ENCODE results near the gene C11orf86.
A peak's percentile ranks its signal among the peaks of the same experiment; 100 is the strongest.
"Not testable (repeated sequence)": the region's sequence is repeated elsewhere in the genome, so short reads cannot be mapped to it uniquely, and the experiment has no call there.

C11orf86 gene, protein sequence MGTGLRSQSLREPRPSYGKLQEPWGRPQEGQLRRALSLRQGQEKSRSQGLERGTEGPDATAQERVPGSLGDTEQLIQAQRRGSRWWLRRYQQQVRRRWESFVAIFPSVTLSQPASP

GRCh38 chr11:66974724-66975404 lies at the start of gene C11orf86:
Gene C11orf86, plus strand, starts transcription at chr11:66975304. Its CDS starts 59 bp downstream, at chr11:66975363.
- no peak for DNase-seq (ENCODE audit: extremely low read depth in 1 of 2, low read depth in 1 of 2)

GRCh38 chr11:66929753-66930152 lies 45.4 kb upstream of the C11orf86 start:
- DNase-seq (ENCODE audit: extremely low read depth in 1 of 2, low read depth in 1 of 2): no peak

DNA sequence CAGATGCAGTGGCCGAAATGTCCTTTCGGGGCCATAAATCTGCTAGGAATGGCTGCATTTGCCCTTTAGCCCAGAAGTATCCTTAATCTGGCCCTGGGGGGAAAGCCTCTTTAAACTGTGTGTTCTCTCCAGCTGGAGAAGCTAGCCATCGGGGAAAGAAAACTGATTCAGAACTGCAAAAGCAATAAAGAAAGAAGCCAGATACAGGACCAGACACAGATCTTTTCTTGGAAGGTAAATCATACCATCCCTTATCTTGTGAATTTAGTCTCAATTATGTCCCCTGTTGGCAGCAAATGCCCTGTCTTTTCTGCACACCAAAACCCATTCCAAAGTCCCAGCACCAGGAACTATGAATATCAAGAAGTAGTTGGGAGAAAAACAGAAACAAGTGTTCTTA lies 42.6 kb upstream of the C11orf86 start:
- no peak for DNase-seq (ENCODE audit: extremely low read depth in 1 of 2, low read depth in 1 of 2)

- DNase-seq (ENCODE audit: extremely low read depth in 1 of 2, low read depth in 1 of 2): no peak
Observed at GRCh38 chr11:66933531-66933930, 41.6 kb upstream of the C11orf86 start.

GRCh38 chr11:66934950-66935779 lies 39.9 kb upstream of the C11orf86 start:
- no peak for DNase-seq (ENCODE audit: extremely low read depth in 1 of 2, low read depth in 1 of 2)

GRCh38 chr11:66936311-66936711 lies 38.8 kb upstream of the C11orf86 start:
- DNase-seq (ENCODE audit: extremely low read depth in 1 of 2, low read depth in 1 of 2): no peak

DNA sequence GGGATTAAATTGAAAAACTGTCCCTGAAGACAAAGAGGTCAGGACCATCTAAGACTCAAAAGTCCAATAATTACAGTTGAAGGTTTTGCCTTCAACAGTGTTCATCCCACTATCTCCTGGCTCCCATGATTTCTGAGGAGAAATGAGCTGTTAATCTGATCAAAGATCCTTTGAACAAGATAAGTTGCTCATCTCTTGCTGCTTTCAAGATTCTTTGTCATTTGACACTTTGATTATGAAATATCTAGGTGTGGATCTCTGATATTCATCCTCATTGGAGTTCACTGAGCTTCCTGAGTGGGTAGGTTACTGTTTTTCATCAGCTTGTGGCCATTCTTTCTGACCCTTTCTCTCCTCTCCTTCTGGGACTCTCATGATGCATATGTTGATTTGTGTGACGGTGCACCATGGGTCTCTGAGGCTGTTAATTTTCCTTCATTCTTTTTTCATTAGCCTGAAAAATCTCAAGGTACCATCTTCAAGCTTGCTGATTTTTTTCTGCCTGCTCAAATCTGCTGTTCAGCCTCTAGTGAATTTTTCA lies 37.8 kb upstream of the C11orf86 start:
- no peak for DNase-seq (ENCODE audit: extremely low read depth in 1 of 2, low read depth in 1 of 2)

- DNase-seq (ENCODE audit: extremely low read depth in 1 of 2, low read depth in 1 of 2): no peak
Observed at GRCh38 chr11:66938582-66939135, 36.4 kb upstream of the C11orf86 start.

GRCh38 chr11:66950112-66950535 lies 25.0 kb upstream of the C11orf86 start:
- peak in 1 of 2 donors; percentile 40 for DNase-seq (ENCODE audit: extremely low read depth in 1 of 2, low read depth in 1 of 2)

DNA sequence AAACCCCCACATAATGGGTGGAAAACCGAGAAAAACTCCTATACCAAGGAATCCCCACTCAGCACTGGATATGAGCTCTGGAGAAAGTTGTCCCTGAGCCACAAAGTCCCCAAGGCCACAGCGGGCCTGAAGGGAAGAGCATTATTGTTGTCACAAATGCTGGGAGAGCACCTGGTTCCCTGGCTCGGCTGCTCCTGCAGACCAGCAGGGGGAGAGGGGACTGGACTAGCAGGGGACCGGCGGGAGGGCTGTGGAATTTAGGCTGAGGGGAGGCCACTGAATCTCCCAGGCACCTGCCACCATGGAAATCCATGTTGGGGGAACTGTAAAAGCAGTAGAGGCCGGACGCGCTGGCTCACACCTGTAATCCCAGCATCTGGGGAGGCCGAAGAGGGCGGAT lies 24.0 kb upstream of the C11orf86 start:
- no peak for DNase-seq (ENCODE audit: extremely low read depth in 1 of 2, low read depth in 1 of 2)

DNA sequence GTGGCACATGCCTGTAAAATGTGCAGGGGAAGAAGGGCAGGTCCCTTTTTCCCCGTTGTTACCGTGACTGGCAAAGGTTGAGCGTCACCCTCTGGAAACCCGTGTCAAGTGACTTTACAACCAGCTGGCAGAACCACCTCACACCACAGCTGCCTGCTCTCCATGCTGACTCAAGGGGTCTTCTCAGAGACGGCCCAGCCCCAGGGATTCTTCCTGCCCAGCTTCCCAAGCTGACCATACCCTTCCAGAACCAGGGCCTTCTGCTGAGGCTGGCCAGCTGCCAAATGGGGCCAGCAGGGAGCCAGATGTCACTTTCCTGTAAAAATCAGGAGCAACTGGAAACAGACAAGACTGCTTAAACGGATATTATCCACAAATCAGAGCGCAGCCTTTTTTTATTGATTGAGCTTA lies 23.2 kb upstream of the C11orf86 start:
- no peak for DNase-seq (ENCODE audit: extremely low read depth in 1 of 2, low read depth in 1 of 2)

- no peak for DNase-seq (ENCODE audit: extremely low read depth in 1 of 2, low read depth in 1 of 2)
Observed at GRCh38 chr11:66953081-66953833, 21.8 kb upstream of the C11orf86 start.

DNA sequence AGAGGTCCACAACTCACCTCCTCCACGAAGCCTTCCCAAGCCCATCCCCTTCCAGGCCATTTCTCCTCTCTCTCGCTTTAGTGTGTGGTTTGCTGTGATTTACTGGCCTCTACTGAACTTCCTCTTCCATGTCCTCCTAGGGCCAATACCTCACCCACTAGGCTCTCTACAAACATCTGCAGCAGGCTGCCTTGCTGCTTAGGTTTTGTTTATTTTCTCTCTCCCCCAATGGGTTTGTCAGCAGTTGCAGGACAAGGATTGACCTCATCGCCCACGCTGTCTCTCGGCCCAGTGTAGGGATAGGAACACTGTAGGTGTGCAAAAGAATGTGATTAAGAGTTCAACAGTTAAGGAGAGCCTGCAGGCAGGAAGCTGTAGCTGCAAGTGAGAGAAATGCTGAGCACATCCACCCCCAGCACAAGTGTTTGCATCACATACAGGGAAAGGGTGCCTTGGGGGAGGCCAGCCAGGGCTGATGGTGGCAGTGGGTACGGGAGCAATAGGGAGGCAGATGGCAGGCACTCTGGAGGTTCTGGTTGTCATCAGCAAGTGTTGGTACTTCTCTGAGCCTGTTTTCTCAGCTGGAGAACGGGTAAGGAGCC lies 18.3 kb upstream of the C11orf86 start:
- no peak for DNase-seq (ENCODE audit: extremely low read depth in 1 of 2, low read depth in 1 of 2)

DNA sequence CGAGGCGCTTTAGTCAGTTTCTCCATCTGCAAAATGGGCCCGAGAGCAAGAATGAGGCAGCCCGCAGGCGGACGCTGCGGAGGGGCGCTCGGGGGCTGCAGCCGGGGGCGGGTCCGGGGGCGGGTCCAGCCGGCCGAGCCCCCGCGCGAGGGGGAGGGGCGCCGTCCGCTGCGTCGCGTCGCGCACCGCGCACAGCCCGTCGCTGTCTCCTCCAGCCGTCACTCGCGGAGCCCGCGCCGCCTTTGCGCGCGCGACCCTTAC lies 17.2 kb upstream of the C11orf86 start:
- no peak for DNase-seq (ENCODE audit: extremely low read depth in 1 of 2, low read depth in 1 of 2)

GRCh38 chr11:66958232-66958955 lies 16.7 kb upstream of the C11orf86 start, which contains the start of gene PC:
Gene PC, minus strand, starts transcription at chr11:66958383. Its CDS starts 86,224 bp downstream, at chr11:66872159.
- DNase-seq (ENCODE audit: extremely low read depth in 1 of 2, low read depth in 1 of 2): peak; percentile 98 to 99

DNA sequence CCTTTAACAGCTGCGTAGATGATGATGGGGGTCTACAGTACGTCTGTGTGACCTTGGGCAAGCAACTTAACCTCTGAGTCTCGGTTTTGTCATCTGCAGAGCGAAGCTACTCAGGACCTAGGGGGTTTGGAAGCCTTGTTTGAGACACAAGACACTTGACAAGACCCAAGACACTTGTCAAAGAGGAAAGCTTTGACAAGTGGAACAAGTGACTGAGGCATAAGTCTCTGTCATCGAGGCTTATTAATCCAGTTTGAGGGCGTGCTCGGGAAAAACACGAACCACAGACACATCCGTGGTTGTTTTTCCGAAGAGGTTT lies 16.2 kb upstream of the C11orf86 start:
- no peak for DNase-seq (ENCODE audit: extremely low read depth in 1 of 2, low read depth in 1 of 2)

- DNase-seq (ENCODE audit: extremely low read depth in 1 of 2, low read depth in 1 of 2): not testable (repeated sequence)
Observed at GRCh38 chr11:66961691-66962213, 13.4 kb upstream of the C11orf86 start.

- no peak for DNase-seq (ENCODE audit: extremely low read depth in 1 of 2, low read depth in 1 of 2)
Observed at GRCh38 chr11:66962247-66962646, 12.9 kb upstream of the C11orf86 start.

- no peak for DNase-seq (ENCODE audit: extremely low read depth in 1 of 2, low read depth in 1 of 2)
Observed at GRCh38 chr11:66962801-66963200, 12.3 kb upstream of the C11orf86 start.

DNA sequence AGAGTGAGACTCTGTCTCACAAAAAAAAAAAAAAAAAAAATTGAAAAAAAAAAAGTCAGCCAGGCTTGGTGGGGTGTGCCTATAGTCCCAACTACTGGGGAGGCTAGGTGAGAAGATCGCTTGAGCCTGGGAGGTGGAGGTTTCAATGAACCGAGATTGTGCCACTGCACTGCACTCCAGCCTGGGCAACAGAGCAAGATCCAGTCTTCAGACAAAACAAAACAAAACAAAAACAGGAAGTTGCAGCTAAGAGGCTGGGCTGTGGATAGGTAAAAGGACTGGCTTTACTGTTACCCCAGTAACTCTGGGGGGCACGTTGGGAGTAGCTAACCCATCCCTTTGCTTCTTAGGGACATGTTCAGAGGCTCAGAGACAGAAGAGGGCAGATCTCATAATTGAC lies 10.6 kb upstream of the C11orf86 start:
- DNase-seq (ENCODE audit: extremely low read depth in 1 of 2, low read depth in 1 of 2): no peak
